ENCODE data around the gene ABCC1.
"Not testable (repeated sequence)": the region's sequence is repeated elsewhere in the genome, so short reads cannot be mapped to it uniquely, and the experiment has no call there.

Gene ABCC1

GRCh38 chr16:16084874-16085273, 135.5 kb downstream of the ABCC1 start:
- no peak for DNase-seq (ENCODE audit: low spot score)

GRCh38 chr16:16086653-16087446, 137.4 kb downstream of the ABCC1 start:
- no peak for DNase-seq (ENCODE audit: low spot score)

- DNase-seq (ENCODE audit: low spot score), result no peak
These were observed 140.8 kb downstream of the ABCC1 start for GRCh38 chr16:16090238-16090637.

GRCh38 chr16:16092925-16093627, 143.7 kb downstream of the ABCC1 start:
- peak; percentile 12 for DNase-seq (ENCODE audit: low spot score)

- no peak for DNase-seq (ENCODE audit: low spot score)
These were observed 144.4 kb downstream of the ABCC1 start for GRCh38 chr16:16093628-16094332.

- DNase-seq (ENCODE audit: low spot score), result no peak
These were observed 146.2 kb downstream of the ABCC1 start for GRCh38 chr16:16095646-16096045.

GRCh38 chr16:16096121-16096857, 146.9 kb downstream of the ABCC1 start:
- DNase-seq (ENCODE audit: low spot score), result no peak

GRCh38 chr16:16096858-16097213, 147.4 kb downstream of the ABCC1 start:
- DNase-seq (ENCODE audit: low spot score), result no peak

- DNase-seq (ENCODE audit: low spot score), result no peak
These were observed 149.9 kb downstream of the ABCC1 start for GRCh38 chr16:16099320-16099719.

GRCh38 chr16:16100631-16101030, 151.2 kb downstream of the ABCC1 start:
- DNase-seq (ENCODE audit: low spot score), result no peak

- DNase-seq (ENCODE audit: low spot score), result no peak
These were observed 152.2 kb downstream of the ABCC1 start for GRCh38 chr16:16101585-16101984.

GRCh38 chr16:16102738-16103137, 153.3 kb downstream of the ABCC1 start:
- no peak for DNase-seq (ENCODE audit: low spot score)

GRCh38 chr16:16104132-16104803, 154.9 kb downstream of the ABCC1 start:
- DNase-seq (ENCODE audit: low spot score), result not testable (repeated sequence)

- not testable (repeated sequence) for DNase-seq (ENCODE audit: low spot score)
These were observed 155.4 kb downstream of the ABCC1 start for GRCh38 chr16:16104804-16105141.

GRCh38 chr16:16105646-16106045, 156.2 kb downstream of the ABCC1 start:
- no peak for DNase-seq (ENCODE audit: low spot score)

GRCh38 chr16:16106466-16106865, 157.1 kb downstream of the ABCC1 start:
- no peak for DNase-seq (ENCODE audit: low spot score)

- no peak for DNase-seq (ENCODE audit: low spot score)
These were observed 158.4 kb downstream of the ABCC1 start for GRCh38 chr16:16107839-16108238.

GRCh38 chr16:16108759-16109158, 159.3 kb downstream of the ABCC1 start:
- no peak for DNase-seq (ENCODE audit: low spot score)

- no peak for DNase-seq (ENCODE audit: low spot score)
These were observed 160.2 kb downstream of the ABCC1 start for GRCh38 chr16:16109453-16110110.

- DNase-seq (ENCODE audit: low spot score), result no peak
These were observed 160.7 kb downstream of the ABCC1 start for GRCh38 chr16:16110111-16110490.

GRCh38 chr16:16111639-16112038, 162.2 kb downstream of the ABCC1 start:
- DNase-seq (ENCODE audit: low spot score), result no peak
